HG02938 (cell line): ENCODE data around the gene CYTH1.
A peak's percentile ranks its signal among the peaks of the same experiment; 100 is the strongest.

Experiments
- ATAC-seq: cut with Tn5 transposase; IDR thresholded peaks from one replicate; pipeline ENCODE4 v1.9.1; 2021; ENCODE audit warnings: mild to moderate bottlenecking, moderate library complexity; ENCODE audit not compliant: unreplicated experiment

Gene CYTH1

GRCh38 chr17:78719630-78720298 lies 62.3 kb downstream of the CYTH1 start:
- no peak for ATAC-seq

- no peak for ATAC-seq
These were observed 63.4 kb downstream of the CYTH1 start for GRCh38 chr17:78718575-78719208.

DNA sequence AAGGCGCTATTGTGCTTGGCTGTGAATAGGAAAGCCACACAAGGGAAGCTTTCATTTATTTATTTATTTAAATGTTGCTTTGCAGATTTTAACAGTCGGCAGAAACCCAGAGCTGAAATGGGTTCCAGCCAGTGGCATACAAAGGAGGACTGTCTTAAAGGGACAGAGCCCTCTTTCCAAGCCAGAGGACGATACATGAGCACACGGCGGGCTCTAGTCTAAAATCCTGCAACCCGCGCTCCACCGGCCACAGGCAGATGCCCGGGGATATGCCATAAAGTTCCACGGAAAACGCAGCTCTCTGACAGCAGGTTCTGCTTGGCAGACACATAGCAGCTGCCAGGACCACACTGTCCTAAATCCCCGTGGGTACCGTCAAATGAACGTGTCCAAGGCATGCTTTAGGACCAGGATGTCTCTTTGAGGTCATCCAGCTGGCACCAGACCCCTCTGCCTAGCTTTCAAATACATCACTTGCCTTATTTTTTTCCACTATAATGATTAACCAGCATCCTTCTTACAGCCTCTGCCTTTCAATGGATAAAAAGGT lies 64.6 kb downstream of the CYTH1 start:
- no peak for ATAC-seq

DNA sequence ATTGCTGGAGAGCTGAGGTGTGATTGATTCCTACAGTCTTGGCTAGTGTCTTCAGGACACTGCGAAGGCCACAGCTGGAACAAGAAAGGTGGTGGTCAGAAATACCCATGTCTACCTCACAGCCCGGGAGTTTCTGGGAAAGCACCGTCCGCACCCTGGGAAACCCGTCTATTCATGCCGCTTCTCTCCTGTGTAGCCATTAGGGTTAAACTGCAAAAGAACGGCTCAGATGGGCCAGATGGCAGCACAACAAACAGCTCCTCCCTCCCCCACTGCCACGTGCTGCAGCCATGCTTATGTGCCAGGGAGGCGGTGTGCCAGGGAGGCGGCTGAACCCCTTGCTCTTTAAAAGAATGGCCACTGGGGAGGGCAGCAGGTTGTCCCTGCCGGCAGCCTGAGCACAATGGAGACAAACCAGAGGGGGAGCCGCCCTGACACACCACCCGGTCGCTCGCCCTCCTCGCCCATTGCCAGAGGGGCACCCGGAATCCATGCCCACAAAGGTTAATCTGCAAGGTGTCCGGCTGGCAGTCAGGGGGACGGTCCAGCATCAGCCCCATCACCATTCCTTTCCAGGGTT lies 65.2 kb downstream of the CYTH1 start:
- ATAC-seq = no peak

DNA sequence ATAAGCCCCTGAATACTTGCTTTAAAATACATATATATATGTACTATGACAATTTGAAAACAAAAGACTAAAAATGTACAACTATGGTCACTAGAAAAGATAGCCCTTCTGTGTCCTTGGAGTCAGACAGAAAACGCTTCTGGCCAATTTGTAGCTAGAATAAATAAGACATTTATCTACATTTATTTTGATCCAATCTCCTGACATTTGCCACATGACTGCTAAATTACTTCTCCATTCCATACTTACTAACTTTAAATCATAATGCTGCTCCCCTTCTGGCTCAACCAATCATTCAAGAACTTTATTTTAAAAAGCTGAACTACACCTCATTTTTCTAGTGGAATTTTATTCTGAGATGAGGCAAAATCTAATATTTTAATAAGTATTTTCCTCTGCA lies 65.8 kb downstream of the CYTH1 start:
- no peak for ATAC-seq

DNA sequence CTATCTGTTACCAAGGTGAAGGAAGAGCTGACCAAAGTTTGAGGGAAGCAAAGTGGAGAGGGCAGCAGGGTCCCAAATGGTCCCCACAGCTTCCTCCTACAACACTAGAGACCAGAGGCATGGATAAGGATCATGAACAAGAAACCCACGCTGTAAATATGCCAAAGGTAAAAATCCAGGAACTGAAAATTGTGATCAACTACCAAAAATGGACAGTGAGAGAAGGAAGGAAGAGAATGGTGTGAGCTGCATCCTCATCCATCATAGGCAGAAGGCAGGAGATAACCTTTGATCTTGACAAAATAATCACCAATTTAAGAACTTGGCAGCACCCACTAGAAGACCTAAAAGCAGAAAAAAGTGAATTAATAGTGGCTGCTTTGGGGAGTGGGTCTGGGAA lies 66.2 kb downstream of the CYTH1 start:
- no peak for ATAC-seq

- no peak for ATAC-seq
These were observed 66.9 kb downstream of the CYTH1 start for GRCh38 chr17:78715000-78715771.

DNA sequence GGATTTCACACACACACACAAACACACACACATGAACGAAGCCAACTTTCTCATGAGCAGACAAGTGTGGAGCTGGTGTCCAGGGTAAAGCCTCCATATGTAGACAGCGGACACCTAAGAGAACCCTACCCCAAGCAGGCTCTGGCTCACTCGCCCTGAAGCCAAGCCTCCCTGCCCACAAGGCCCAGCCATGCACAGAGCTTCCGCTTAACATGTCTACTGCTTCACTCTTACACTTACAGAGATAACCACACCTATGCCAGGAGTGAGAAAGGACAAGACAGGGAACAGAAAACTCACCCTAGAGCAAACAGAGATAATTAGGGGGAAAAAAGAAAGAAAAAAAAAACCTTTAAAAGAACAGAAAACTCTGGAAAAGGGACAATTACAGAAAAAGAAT lies 67.5 kb downstream of the CYTH1 start:
- no peak for ATAC-seq

GRCh38 chr17:78712043-78712442 lies 70.0 kb downstream of the CYTH1 start:
- no peak for ATAC-seq

DNA sequence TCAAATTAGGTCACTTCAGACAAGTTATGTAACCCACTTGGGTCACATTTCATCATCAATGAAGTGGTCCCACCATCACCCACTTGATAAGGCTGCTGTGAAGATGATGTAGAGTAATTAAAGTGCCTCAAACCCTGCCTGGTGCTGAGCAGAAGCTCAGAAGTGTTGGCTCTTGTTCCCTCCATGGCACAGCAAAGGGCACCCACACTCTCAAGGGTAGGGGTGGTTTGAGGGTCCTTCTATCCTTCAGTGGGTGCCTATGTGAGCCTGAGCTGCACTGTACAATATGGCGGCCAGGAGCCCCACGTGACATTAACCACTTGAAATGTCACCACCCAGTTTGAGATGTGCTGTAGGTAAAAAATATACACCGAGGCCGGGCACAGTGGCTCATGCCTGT lies 71.5 kb downstream of the CYTH1 start:
- no peak for ATAC-seq

GRCh38 chr17:78709751-78710181 lies 72.3 kb downstream of the CYTH1 start:
- no peak for ATAC-seq

- ATAC-seq = peak; percentile 51
These were observed 72.9 kb downstream of the CYTH1 start for GRCh38 chr17:78709119-78709681.

- no peak for ATAC-seq
These were observed 73.5 kb downstream of the CYTH1 start for GRCh38 chr17:78708510-78708973.

- ATAC-seq = no peak
These were observed 74.2 kb downstream of the CYTH1 start for GRCh38 chr17:78707923-78708322.

- no peak for ATAC-seq
These were observed 75.1 kb downstream of the CYTH1 start for GRCh38 chr17:78707016-78707415.

- no peak for ATAC-seq
These were observed 75.7 kb downstream of the CYTH1 start for GRCh38 chr17:78706271-78706915.

DNA sequence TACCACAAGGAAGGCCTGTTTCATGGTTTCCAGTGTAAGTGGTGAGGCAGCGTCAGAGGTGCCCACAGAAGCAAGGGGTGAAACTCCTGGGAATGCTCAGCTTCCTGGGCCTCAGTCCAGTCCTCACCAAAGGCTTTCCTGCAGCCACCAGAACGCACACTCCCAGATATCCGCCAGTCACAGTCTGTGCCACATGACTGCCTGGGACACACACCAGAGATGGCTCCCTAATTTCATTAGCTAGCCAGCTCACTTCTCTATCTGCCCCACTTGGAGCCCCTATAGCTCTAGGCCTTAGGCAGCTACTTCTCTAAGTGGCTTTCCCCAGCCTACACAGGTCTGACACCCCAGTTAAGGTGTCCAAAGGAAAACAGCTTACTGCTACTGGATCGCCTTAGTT lies 77.0 kb downstream of the CYTH1 start:
- no peak for ATAC-seq

DNA sequence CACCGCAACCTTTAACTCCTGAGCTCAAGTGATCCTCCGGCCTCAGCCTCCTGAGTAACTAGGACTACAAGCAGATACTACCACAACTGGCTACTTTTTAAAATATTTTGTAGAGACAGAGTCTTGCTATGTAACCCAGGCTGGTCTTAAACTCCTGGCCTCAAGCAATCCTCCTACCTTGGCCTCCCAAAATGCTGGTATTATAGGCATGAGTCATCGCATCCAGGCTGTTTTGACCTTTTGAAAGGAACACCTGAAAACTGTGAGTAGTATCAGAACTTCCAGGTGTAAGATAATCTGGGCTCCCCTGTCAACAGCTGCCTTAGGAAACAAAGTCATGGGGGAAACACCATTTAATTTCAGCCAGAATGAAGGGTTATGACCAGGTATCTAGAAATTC lies 77.5 kb downstream of the CYTH1 start:
- ATAC-seq = no peak

GRCh38 chr17:78697554-78698343 lies 84.3 kb downstream of the CYTH1 start:
- ATAC-seq = no peak

DNA sequence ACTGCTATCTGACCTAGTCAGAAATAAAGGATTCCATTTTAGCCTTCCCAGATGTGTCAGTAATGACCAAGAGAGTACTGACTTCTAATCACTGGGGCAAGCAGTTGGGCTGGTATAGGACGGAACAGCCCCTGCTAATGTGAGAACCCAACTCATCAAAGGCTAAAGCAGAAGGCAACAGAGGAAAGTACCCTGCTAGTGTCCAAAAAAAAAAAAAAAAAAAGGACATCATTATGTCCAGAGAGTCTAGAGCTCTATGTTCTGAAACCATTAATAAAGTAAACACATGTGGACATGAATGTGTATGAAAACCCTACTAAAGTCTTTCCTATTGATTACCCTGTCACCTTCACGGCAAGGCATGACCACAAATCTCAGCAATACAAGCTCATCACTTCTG lies 85.0 kb downstream of the CYTH1 start:
- no peak for ATAC-seq
